GM19193 (cell line): ENCODE results near the gene SSX5.

Experiments
- POLR2A ChIP-seq: IDR thresholded peaks from 4 replicates; pipeline ENCODE4 v1.6.1; 2011; ENCODE audit not compliant: insufficient read depth, insufficient read length; ENCODE audit errors: extremely low read depth

Gene SSX5, protein sequence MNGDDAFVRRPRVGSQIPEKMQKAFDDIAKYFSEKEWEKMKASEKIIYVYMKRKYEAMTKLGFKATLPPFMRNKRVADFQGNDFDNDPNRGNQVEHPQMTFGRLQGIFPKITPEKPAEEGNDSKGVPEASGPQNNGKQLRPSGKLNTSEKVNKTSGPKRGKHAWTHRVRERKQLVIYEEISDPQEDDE

DNA sequence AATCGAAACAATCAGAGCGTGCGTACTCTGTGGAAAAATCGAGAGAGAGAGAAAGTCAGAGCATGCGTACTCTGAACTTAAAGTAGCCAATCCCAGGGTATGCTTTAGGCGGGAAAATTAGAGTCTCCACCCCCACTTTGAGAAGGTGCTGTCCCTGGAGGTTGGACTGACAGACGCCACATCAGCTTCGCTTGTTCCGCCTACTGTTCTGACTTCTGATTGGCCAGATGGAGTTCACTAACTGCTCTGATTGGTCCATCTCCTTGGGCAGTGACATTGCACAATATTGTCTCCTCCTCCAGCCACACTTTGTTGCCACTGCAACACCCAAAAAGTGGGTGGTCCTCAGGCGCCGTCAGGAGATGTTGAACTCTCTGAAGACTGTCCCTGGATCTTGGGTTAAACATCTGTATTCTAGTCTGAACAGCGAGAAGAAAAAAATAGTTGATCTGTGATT lies at the start of gene SSX5:
Gene SSX5, minus strand, starts transcription at position 51 of the 457 bp plus-strand sequence. CDS start 1,437 bp downstream, outside the sequence.
- no peak for TF ChIP-seq POLR2A

DNA sequence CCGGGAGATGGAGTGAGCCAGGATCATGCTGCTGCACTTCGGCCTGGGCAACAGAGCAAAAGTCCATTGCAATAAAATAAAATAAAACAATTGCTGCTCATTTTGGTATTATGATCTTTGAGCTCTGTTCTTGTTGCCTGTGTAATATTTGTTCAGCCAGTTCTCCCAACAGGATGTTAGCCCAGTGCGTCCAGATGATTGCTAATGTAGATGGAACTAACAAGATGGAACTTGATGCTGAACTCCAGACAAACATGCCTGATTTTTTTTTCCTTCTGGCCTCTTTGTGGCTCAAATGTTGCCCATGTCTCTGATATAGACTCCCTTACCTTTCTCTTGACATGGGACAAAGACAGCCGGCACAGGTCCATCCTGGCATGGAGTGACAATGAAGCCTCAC lies 15.8 kb downstream of the SSX5 start:
- TF ChIP-seq POLR2A: no peak

DNA sequence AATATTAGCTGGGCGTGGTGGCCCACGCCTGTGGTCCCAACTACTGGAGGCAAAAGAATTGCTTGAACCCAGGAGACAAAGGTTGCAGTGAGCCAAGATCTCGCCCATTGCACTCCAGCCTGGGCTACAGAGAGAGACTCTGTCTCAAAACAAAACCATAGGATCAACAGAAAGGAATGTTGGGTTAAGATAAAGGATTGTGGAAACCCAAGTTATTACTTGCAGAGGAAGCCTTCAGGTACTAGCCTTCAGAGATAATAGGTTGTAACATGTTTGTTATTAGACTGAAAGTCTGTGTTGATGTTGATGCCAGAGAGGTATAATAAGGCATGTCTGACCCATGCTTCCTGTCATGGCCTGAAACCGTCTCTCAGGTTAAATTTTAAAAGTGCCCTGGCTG lies 16.9 kb downstream of the SSX5 start:
- no peak for TF ChIP-seq POLR2A

DNA sequence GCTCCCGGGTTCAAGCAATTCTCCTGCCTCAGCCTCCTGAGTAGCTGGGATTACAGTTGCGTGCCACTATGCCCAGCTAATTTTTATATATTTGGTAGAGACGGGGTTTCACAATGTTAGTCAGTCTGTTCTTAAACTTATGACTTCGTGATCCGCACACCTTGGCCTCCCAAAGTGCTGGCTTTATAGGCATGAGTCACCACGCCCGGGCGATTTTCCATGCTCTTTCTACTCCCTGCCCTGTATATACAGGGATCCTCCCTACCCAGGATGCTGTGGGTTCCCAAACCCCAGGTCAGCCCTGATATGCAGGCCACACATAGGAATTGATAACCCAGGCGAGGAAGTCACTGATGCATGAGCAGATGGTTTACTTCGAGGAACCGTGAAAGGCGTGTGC lies 31.4 kb downstream of the SSX5 start:
- no peak for TF ChIP-seq POLR2A

DNA sequence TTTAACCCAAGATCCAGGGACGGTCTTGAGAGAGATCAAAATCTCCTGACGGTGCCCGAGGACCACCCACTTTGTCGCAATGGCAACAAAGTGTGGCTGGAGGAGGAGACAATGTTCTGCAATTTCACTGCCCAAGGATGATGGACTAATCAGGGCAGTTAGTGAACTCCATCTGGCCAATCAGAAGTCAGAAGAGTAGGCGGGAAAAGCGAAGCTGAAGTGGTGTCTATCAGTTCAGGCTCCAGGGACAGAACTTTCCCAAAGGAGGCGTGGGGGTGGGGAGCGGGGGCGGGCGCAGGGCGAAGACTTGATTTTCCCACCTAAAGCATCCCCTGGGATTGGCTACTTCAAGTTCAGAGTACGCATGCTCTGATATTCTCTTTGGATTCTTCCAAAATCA lies 40.6 kb downstream of the SSX5 start:
- no peak for TF ChIP-seq POLR2A

DNA sequence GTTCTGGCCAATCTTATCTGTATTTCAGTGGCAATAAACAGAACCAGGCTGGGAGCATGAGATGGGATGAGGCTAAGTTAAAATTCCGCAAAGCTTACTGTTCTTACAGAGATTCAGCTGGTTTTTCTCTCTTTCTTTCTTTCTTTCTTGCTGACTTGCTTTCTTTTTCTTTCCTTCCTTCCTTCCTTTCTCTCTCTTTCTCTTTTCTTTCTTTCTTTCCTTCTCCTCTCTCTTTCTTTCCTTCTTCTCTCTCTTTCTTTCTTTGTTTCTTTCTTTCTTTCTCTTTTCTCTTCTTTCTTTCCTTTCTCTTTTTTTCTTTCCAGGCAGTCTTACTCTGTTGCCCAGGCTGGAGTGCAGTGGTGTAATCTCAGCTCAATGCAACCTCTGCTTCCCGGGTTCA lies 41.8 kb downstream of the SSX5 start:
- no peak for TF ChIP-seq POLR2A

DNA sequence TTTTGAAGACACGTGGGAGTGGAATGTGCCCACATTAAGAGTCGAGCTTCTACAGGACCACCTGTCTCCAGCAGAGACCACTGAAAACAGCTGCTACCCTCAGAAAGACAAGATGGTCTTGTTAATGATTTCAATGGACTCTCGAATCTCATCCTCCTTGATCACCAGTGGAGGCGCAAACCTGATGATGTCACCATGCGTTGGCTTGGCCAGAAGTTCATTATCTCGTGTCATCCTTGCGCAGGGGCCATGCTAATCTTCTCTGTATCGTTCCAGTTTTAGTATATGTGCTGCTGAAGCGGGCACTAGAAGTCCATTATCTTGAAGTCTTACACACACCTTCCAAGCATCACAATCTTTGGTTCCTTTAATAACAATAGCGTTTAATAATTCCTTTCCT lies 42.8 kb downstream of the SSX5 start:
- no peak for TF ChIP-seq POLR2A
